Mucosa of gallbladder (tissue), 1 donor: ENCODE measurements around the gene MRPL33. TPM values are rescaled to one million over a fixed set of nuclear protein-coding genes. Genes with fewer than 3 reads are reported as not detected.

Experiments used
- DNase-seq: peaks from one replicate; pipeline ENCODE4 v3.0.0-alpha.2; 2020; ENCODE audit warnings: low spot score
- total RNA-seq: library from RNA; stranded (reverse); gene quantifications from one replicate; pipeline ENCODE4 v1.2.1, GENCODE V29; 2021
- donor health status: DM: no; HTN: no; CAD: no.

MRPL33 gene
- total RNA-seq: 78.5 TPM

- peak; percentile 94 for DNase-seq
These were observed at the start of gene MRPL33 for GRCh38 chr2:27771548-27772335. MRPL33 (plus strand) TSS chr2:27771719; CDS start chr2:27771778, 59 bp downstream.

- no peak for DNase-seq
These were observed 49.5 kb upstream of the MRPL33 start for GRCh38 chr2:27721884-27722485.

GRCh38 chr2:27723372-27724144, 48.0 kb upstream of the MRPL33 start:
- DNase-seq: peak; percentile 74

GRCh38 chr2:27724191-27724590, 47.3 kb upstream of the MRPL33 start:
- no peak for DNase-seq

GRCh38 chr2:27724905-27725701, 46.4 kb upstream of the MRPL33 start:
- no peak for DNase-seq

- DNase-seq: peak; percentile 66
These were observed 44.3 kb upstream of the MRPL33 start for GRCh38 chr2:27727257-27727656.

- DNase-seq: no peak
These were observed 43.2 kb upstream of the MRPL33 start for GRCh38 chr2:27728081-27728858.

GRCh38 chr2:27729198-27729597, 42.3 kb upstream of the MRPL33 start:
- DNase-seq: no peak

- no peak for DNase-seq
These were observed 41.9 kb upstream of the MRPL33 start for GRCh38 chr2:27729614-27730013.

- DNase-seq: no peak
These were observed 41.3 kb upstream of the MRPL33 start for GRCh38 chr2:27730261-27730662.

GRCh38 chr2:27730980-27731691, 40.4 kb upstream of the MRPL33 start:
- no peak for DNase-seq

- DNase-seq: no peak
These were observed 37.2 kb upstream of the MRPL33 start for GRCh38 chr2:27734305-27734704.

GRCh38 chr2:27735263-27735904, 36.1 kb upstream of the MRPL33 start:
- peak; percentile 62 for DNase-seq

- no peak for DNase-seq
These were observed 35.3 kb upstream of the MRPL33 start for GRCh38 chr2:27736031-27736889.

- no peak for DNase-seq
These were observed 34.7 kb upstream of the MRPL33 start for GRCh38 chr2:27736890-27737204.

GRCh38 chr2:27737676-27738348, 33.7 kb upstream of the MRPL33 start:
- peak; percentile 56 for DNase-seq

- DNase-seq: no peak
These were observed 33.0 kb upstream of the MRPL33 start for GRCh38 chr2:27738349-27739057.

- no peak for DNase-seq
These were observed 32.5 kb upstream of the MRPL33 start for GRCh38 chr2:27739058-27739373.
